CD4-positive, alpha-beta T cell treated with Interleukin-6 at 100 ng/mL for 8 hours (primary cell): ENCODE results near the gene NCAM1.
"Not testable (repeated sequence)": the region's sequence is repeated elsewhere in the genome, so short reads cannot be mapped to it uniquely, and the experiment has no call there.

Source experiments
- DNase-seq: peaks from one replicate; pipeline ENCODE4 v3.0.0-alpha.2; 2020; ENCODE audit warnings: mixed read lengths, low spot score

Gene NCAM1

GRCh38 chr11:113278925-113279324 lies 317.7 kb downstream of the NCAM1 start:
- no peak for DNase-seq

GRCh38 chr11:113279591-113279990 lies 318.4 kb downstream of the NCAM1 start:
- no peak for DNase-seq

GRCh38 chr11:113281052-113281725 lies 320.0 kb downstream of the NCAM1 start:
- DNase-seq: no peak

GRCh38 chr11:113282898-113283437 lies 321.7 kb downstream of the NCAM1 start:
- no peak for DNase-seq

- DNase-seq: no peak
Observed at GRCh38 chr11:113283881-113284280, 322.7 kb downstream of the NCAM1 start.

GRCh38 chr11:113286009-113286408 lies 324.8 kb downstream of the NCAM1 start:
- no peak for DNase-seq

GRCh38 chr11:113286509-113287497 lies 325.6 kb downstream of the NCAM1 start:
- DNase-seq: no peak

- no peak for DNase-seq
Observed at GRCh38 chr11:113287801-113288200, 326.6 kb downstream of the NCAM1 start.

- DNase-seq: no peak
Observed at GRCh38 chr11:113288286-113288863, 327.2 kb downstream of the NCAM1 start.

- DNase-seq: peak; percentile 45
Observed at GRCh38 chr11:113289431-113290187, 328.4 kb downstream of the NCAM1 start.

GRCh38 chr11:113293936-113294335 lies 332.7 kb downstream of the NCAM1 start:
- DNase-seq: no peak

GRCh38 chr11:113295993-113296392 lies 334.8 kb downstream of the NCAM1 start:
- no peak for DNase-seq

GRCh38 chr11:113296447-113297205 lies 335.4 kb downstream of the NCAM1 start:
- no peak for DNase-seq

GRCh38 chr11:113298496-113298895 lies 337.3 kb downstream of the NCAM1 start:
- not testable (repeated sequence) for DNase-seq

- no peak for DNase-seq
Observed at GRCh38 chr11:113304916-113305315, 343.7 kb downstream of the NCAM1 start.

- peak; percentile 60 for DNase-seq
Observed at GRCh38 chr11:113305440-113306336, 344.5 kb downstream of the NCAM1 start.

GRCh38 chr11:113308601-113309000 lies 347.4 kb downstream of the NCAM1 start:
- DNase-seq: no peak

- DNase-seq: no peak
Observed at GRCh38 chr11:113311536-113311935, 350.3 kb downstream of the NCAM1 start.

- DNase-seq: no peak
Observed at GRCh38 chr11:113313601-113314000, 352.4 kb downstream of the NCAM1 start.

GRCh38 chr11:113314065-113314388 lies 352.8 kb downstream of the NCAM1 start:
- DNase-seq: no peak
